HG03575 (cell line): ENCODE measurements around the gene GPR132.
"Not testable (repeated sequence)": the region's sequence is repeated elsewhere in the genome, so short reads cannot be mapped to it uniquely, and the experiment has no call there.

Experiments
- ATAC-seq: cut with Tn5 transposase; IDR thresholded peaks from one replicate; pipeline ENCODE4 v1.9.1; 2021; ENCODE audit not compliant: unreplicated experiment, insufficient number of reproducible peaks, low FRiP score; ENCODE audit errors: extremely low read depth

The GPR132 gene, protein sequence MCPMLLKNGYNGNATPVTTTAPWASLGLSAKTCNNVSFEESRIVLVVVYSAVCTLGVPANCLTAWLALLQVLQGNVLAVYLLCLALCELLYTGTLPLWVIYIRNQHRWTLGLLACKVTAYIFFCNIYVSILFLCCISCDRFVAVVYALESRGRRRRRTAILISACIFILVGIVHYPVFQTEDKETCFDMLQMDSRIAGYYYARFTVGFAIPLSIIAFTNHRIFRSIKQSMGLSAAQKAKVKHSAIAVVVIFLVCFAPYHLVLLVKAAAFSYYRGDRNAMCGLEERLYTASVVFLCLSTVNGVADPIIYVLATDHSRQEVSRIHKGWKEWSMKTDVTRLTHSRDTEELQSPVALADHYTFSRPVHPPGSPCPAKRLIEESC

DNA sequence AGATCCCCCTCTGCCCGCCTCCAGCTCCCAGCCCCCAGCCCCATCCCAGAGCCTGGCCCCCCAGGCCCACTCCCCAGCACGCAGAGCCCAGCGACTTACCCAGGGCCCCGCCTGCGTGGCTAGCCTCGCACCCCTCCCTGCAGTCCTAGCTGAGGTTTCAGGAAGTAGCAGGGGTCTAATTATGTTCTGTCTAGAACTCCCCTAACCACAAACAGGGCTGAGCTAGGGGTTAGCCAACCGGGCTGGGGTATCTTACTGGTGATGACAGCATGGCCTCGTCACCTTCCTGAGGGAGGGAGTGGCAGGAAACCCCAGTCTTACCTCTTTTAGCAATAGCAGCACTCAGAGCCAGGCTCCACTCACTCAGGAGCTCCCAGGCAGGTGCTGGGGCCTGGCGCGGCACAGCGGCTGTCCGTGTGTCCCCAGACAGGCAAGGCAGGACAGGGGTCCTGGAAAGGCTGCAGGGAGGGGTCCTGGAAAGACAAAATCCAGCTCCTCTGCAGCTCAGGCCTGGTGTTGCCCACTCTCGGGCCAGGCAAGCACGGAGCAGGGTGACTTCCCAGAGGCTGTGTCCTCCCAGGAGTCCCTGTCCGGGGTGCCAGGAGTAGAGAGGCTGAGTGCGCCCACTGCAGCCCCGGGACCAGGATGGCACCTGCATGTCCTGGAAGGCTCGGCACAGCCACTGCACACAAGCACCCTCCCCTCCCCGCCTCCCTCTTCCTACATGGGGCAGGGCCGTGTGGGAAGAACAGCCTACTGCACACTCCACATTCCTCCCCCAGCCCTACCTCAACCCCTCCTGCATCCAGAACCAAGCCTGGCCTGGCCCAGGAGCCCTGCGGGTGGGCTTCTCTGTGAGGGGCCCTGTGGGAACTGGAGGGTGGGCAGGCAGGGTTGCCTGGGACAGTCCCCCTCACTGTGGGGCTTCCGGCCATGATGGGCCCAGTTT is at the start of gene GPR132:
Gene GPR132 (minus strand): TSS at position 151 of the 949 bp plus-strand sequence. CDS start 10,010 bp downstream, outside the sequence.
- ATAC-seq, result peak; percentile 28

DNA sequence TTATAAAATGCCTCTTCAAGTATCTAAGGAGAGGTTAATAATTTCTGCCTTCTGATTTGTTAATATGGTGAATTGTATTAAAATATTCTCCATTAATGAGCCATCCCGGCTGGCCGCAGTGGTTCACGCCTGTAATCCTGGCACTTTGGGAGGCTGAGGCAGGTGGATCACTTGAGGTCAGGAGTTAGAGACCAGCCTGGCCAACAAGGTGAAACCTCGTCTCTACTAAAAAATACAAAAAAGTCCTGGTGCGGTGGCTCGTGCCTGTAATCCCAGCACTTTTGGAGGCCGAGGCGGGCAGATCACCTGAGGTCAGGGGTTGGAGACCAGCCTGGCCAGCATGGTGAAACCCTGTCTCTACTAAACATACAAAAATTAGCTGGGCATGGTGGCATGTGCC is 44.0 kb upstream of the GPR132 start:
- ATAC-seq, result not testable (repeated sequence)

DNA sequence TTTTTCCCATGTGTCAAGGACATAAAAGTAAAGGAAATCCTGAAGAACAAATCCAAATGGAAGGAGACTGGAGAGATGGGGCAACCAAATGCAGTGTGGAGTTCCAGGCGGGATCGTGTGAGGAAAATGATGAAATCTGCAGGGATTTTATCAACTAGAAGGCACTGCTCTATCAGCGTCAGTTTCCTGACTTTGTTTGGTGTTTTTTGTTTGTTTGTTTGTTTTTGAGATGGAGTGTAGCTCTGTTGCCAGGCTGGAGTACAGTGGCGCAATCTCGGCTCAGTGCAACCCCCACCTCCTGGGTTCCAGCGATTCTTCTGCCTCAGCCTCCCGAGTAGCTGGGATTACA is 43.3 kb upstream of the GPR132 start:
- no peak for ATAC-seq

DNA sequence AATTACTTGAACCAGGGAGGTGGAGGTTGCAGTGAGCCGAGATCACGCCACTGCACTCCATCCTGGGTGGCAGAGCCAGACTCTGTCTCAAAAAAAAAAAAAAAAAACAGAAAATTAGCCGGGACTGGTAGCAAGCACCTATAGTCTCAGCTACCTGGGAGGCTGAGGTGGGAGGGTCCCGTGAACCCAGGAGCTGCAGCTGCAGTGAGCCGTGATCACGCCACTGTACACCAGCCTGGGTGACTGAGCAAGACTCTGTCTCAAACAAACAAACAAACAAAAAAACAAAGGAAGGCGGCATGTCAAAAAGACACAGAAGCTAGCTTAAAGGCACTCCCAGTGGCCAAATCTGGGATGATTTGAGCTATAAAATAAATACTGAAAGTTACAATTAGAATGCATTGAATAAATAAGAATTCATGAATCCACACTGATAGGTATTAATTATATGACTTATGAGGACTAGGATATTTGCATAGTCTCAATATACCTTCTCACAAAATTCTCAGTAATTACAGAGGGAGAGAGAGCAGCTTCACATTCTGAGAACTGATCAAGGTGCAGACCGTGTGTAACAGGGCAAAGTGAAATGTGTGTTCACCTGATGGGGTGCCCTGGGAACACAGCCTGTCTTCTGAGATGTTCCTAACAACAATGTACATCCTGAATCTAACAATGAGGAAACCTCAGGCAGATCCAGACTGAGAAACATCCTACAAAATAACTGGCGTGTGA is 42.7 kb upstream of the GPR132 start:
- ATAC-seq, result no peak

DNA sequence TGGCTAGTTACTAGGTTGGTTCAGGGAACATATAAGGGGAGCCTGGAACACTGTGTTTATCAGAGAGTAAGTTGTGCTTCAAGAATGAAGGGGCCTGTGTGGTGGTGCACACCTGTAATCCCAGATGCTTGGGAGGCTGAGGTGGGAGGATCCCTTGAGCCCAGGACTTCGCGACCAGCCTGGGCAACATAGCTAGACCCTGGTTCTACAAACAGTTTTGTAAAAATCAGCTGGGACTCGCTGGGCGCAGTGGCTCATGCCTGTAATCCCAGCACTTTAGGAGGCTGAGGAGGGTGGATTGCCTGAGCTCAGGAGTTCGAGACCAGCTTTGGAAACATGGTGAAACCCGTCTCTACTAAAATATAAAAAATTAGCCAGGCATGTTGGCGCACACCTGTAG is 42.1 kb upstream of the GPR132 start:
- no peak for ATAC-seq

DNA sequence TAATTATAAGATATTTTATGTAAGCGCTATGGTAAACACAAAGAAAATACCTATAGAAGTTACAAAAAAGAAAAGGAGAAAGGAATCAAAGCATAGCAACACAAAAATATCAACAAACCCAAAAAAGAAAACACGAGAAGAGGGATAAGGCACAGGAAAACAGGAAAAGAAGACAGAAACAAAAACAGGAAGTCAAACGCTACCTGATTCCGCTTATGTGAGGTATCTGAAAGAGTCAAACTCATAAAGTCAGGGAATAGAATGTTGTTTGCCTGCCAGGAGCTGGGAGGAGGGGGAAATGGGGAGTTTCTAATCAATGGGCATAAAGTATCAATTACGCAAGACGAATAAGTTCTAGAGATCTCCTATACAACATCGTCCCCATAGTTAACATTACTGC is 39.9 kb upstream of the GPR132 start:
- no peak for ATAC-seq

DNA sequence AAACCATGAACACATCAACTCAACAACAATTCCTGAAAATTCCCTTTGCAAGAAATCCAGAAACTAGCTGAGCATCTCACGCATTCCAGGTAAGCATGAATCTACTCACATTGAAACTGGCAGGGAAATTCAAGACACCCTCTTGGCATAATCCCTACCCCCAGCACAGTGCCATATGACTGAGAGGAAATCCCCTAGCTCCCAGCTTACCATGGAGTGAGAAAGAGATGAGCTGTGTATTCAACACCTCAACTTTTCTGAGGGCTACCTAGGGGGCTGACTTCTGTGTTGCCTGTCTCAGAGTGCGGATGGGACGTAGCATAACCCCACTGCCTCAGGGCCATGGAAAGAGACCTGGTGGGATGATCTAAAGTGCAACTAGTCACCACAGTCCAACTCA is 37.7 kb upstream of the GPR132 start:
- no peak for ATAC-seq

DNA sequence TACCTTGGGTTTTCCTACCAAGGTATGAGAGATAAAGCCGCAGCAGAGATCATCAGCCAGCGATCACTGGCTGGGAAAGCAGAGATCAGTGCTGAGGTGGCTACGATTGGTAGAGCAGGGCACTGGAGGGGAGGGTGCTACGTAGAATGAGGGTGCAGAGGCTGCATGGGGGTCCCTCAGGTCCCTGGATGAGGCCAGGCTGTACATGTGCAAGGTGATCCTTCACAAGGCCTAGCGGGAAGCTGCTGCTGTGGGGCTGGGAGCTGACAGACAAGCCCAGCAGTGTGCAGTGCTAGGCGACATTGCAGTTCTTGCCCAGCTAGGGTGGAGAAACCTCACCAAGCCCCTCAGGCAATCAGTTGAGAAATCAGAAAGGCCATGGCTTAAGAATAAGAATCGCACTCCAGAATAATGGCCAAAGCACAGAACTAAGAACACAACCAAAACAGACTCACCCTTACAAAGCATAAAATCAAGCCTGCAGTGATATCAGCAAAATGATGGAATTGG is 37.2 kb upstream of the GPR132 start:
- no peak for ATAC-seq

DNA sequence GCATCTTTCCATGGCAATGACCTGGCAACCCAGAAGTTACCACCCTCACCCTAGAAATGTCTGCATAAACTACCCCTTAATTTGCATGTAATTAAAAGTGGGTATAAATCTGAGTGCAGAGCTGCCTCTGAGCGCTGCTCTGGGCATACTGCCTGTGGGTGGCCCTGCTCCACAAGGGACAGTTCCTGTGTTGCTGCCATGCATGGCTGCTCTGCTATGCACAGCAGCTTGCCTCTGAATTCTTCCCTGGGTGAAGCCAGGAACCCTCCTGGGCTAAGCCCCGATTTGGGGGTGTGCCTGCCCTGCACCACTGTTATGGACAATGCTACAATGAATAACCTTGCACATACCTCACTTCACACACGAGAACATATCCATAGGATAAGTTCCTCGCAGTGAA is 35.7 kb upstream of the GPR132 start:
- no peak for ATAC-seq

DNA sequence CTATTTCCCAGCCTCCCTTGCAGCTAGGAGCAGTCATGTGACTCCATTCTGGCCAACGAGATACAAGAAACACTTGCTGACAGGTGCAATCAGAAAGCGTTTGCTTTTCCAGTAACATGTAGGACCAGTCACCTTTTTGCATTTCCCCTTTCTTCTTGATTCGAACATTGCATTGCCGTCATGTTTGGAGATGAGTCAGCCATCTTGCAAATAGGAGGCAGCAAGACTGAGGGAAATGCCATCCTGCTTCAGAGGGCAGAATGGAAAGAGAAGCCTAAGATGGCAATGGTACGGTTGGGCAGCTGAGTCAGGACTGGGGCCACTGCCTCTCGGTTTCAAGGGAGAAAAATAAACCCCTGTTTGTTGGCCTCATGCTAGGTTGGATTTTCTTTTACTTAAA is 34.5 kb upstream of the GPR132 start:
- ATAC-seq, result no peak

DNA sequence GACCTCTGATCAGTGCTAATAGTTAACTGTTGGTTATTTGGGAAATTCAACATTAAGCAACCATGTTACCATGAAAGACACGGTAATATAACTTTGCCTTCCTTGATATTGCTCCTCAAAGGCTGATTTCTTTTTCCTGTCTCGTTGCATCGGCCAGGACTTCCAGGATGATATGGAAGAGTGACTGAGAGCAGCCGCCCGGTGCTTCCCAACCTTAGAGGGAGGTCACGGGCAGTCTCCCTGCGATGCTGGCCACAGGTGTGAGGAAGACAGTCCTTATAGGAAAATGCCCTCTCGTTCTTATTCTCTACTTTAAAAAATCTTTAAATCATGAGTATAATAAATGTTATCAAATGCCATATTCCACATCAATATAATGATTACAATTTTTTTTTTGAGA is 33.1 kb upstream of the GPR132 start:
- ATAC-seq, result no peak

DNA sequence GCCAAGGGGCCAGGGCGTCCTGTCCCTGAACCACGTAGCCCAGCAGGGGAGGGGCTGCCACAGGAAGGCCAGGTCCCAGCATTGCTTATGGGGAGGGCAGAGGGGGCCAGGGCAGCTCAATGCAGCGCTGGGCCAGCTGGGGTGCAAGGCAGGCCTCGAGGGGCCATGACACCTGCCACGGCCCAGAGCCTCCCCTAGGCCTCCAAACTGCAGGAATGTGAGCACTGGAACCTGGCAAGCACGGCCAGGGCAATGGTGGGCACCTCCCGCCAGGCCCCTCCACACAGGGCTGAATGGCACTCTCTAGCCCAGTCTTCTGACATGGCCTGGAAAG is 32.5 kb upstream of the GPR132 start:
- no peak for ATAC-seq

DNA sequence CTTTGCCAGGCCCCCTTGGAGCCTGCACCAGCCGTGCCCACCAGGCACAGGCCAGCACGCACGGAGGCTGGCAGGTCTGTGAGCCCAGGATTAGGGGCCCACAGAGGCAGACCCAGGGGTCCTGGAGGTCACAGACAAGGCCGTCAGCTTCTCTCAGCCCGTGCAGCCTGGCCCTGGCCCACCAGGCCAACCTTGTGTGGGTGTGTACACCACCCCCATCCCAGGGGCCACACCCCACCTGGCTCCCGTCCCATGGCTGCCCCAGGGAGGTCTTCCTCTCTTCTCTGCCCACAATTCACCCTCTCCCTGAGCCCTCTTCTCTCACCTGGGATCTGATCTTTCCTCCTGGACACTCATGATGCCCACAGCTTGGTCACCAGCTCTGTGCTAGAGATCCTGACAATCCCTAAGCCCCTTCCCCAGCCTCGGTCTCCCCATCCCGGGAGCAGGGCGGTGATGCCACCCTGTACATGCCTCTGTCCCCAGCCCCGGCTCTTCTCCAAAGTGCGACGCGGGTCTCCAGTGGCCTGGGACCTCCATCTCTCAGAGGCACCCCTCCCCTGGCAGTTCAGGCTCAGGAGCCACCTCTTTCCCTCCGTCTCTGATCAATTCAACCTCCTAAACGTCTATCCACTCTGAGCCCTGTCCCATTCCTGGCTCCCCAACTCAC is 31.1 kb upstream of the GPR132 start:
- no peak for ATAC-seq

DNA sequence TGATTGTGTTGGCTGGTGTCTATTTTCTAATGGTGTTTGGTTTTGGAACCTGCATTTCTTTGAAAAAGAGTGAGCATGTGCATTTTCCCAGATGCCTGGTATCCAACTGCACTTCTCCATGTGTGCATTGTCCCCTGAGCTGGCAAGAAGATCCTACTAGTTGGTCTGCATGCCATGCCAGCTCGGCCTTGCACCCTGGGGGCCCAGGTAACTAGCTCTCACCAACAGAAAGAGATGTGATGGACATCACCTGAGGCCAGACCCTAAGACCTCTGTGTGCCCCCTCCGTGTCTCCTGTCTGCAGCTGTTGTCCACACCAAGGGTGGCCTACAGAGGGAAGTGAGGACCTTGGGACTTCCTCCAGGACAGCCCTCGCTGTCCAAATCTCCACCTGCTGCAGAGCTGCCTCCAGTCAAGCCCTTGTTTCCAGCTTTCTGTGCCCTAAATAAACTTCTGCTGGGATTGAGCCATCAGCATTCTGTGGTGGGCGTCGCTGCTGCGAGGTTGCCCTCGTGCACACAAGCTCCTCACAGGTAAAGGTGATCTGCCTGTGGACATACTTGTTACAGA is 30.1 kb upstream of the GPR132 start:
- no peak for ATAC-seq

DNA sequence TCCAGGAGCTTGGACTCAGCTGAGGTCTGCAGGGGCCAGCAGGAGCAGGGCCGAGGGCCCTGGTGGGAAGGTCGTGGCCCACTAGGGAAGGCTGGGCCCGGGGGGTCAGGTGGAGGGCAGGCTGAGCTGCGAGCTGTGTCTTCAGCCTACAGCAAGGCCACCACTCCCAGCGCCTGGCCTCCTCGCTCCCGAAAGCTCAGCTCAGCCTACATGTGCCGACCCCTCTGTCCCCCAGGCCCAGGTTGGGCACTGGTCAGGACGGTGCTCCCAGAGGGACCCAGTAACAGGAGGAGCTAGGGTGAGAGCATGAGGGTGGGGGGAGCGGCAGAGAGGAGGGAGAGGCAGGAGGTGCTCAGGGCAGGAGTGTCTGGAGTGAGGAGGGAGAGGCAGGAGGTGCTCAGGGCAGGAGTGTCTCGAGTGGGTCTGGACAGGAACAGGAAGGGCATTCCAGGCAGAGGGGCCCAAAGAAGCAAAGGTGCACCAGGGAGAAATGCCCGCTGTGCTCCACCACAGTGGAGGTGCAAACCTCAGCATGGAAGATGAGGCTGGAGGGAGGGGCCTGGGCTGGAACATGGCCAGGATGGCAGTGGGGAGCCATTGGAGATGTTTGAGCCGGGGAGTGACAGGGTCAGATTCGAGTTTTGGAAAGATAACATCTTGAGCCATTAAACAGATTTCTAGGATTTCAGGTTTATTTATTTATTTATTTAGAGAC is 29.1 kb upstream of the GPR132 start:
- no peak for ATAC-seq

DNA sequence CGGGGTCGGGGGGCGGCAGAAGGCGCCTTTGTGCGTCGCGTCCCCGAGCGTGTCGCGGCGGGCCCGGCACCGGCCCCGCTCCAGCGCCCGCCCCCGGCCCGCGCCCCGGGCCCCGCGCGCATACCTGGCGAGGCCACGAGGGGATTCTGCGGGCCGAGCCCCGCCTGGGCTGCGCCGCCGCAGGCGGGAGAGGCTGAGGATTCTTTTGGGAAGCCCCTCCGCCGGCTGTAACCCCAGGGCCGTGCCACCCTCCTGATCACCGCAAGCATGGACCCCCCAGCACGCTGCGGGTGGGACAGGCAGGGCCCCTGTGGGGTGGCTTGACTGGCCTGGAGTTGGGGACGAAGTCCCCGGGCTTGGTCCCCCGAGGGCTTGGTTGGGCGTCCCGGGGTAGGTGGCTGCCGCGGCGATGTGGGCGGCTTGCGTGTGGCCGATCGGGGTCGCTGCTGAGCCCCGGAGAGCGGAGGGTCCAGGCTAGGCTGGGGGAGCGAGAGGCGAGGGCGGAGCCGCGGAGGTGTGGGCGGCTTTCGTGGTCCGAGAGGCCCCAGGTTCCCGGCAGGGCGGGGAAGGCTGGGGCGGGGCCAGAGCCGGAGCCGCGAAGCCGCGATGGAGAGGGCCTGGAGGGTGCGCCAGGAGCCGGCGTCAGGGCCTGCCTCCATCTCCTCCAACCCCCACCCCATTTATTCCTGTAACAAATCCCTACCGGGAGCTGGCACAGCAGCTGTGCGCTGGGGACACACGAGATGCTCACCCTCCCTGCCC is 28.4 kb upstream of the GPR132 start:
- ATAC-seq, result no peak

DNA sequence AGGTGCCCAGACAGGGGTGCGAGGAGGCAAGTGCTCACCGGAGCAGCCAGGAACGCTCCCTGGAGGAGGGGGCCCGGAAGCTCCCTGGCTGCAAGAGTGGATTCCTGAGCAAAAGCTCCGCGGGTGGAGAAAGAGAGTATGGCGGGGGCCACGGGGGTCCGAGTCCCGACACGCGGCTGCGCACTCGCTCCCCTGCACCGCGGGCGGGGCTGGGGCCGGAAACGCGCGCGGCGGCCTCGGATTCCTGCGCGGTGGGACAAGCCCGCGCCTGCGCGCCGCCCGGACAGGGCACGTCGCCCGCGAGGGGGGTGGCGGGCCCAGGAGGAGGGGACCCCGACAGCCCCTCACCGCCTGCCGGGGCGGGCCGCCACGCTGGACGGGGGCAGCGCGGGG is 27.8 kb upstream of the GPR132 start:
- ATAC-seq, result no peak
